Stomach smooth muscle (tissue), 2 donors: ENCODE data around the gene ERFE.

ENCODE experiments used
- H3K27ac ChIP-seq: one replicate; pipeline ENCODE4 v1.7.0; 2013; ENCODE audit warnings: mild to moderate bottlenecking, low read length, inconsistent platforms
- H3K27me3 ChIP-seq, 2 donors: one replicate each; pipeline ENCODE4 v1.7.0; 2013; ENCODE audit warnings: low read length in 2 of 2; ENCODE audit not compliant: insufficient read depth in 2 of 2, control insufficient read depth in 1 of 2
- H3K36me3 ChIP-seq, 2 donors: one replicate each; pipeline ENCODE4 v1.7.0; 2013; ENCODE audit warnings: low read length in 2 of 2; ENCODE audit not compliant: control insufficient read depth in 2 of 2, insufficient read depth in 2 of 2
- H3K4me1 ChIP-seq: one replicate; pipeline ENCODE4 v1.7.0; 2013; ENCODE audit warnings: low read length; ENCODE audit not compliant: control insufficient read depth, insufficient read depth
- H3K4me3 ChIP-seq, 2 donors: one replicate each; pipeline ENCODE4 v1.7.0; 2013; ENCODE audit warnings: low read length in 2 of 2
- H3K9ac ChIP-seq, 2 donors: one replicate each; pipeline ENCODE4 v1.7.0; 2013; ENCODE audit warnings: low read length in 2 of 2, mild to moderate bottlenecking in 1 of 2
- H3K9me3 ChIP-seq, 2 donors: one replicate each; pipeline ENCODE4 v1.7.0; 2013; ENCODE audit warnings: low read length in 2 of 2; ENCODE audit not compliant: control insufficient read depth in 2 of 2
- donor health status: healthy.
- donor health status: Pancreatic carcinoma.

Gene ERFE

GRCh38 chr2:238121511-238122286 lies 37.1 kb upstream of the ERFE start:
- Histone ChIP-seq H3K4me1 (peaks cover 4% of the 10 kb centered on the region), H3K4me3 (no peak overlapping the region), H3K9me3 (no peaks in the 10 kb centered on the region), H3K9ac (no peak overlapping the region), H3K27ac (no peak overlapping the region), H3K36me3 (no peaks in the 10 kb centered on the region), H3K27me3 (peaks cover 0 to 11% of the 10 kb centered on the region in 2 donors)

- no peak overlapping the region for H3K9ac ChIP-seq
- peaks cover 8% of the 10 kb centered on the region for H3K4me1 ChIP-seq
- no peak overlapping the region for H3K27ac ChIP-seq
- no peaks in the 10 kb centered on the region for H3K9me3 ChIP-seq
- no peak overlapping the region for H3K4me3 ChIP-seq
- peaks cover 0 to 3% of the 10 kb centered on the region in 2 donors for H3K27me3 ChIP-seq
- H3K36me3 ChIP-seq = no peaks in the 10 kb centered on the region
These were observed 36.2 kb upstream of the ERFE start for GRCh38 chr2:238122287-238123217.

GRCh38 chr2:238123218-238123971 lies 35.4 kb upstream of the ERFE start:
- H3K27ac ChIP-seq = no peak overlapping the region
- no peaks in the 10 kb centered on the region for H3K36me3 ChIP-seq
- H3K27me3 ChIP-seq = peaks cover 0 to 2% of the 10 kb centered on the region in 2 donors
- no peaks in the 10 kb centered on the region for H3K9me3 ChIP-seq
- H3K9ac ChIP-seq = no peak overlapping the region
- peaks cover 8% of the 10 kb centered on the region for H3K4me1 ChIP-seq
- H3K4me3 ChIP-seq = no peak overlapping the region

GRCh38 chr2:238123991-238124470 lies 34.7 kb upstream of the ERFE start:
- no peaks in the 10 kb centered on the region for H3K36me3 ChIP-seq
- H3K4me3 ChIP-seq = no peak overlapping the region
- H3K4me1 ChIP-seq = peaks cover 8% of the 10 kb centered on the region
- H3K9ac ChIP-seq = no peak overlapping the region
- H3K27ac ChIP-seq = no peak overlapping the region
- H3K27me3 ChIP-seq = peaks cover 0 to 2% of the 10 kb centered on the region in 2 donors
- no peaks in the 10 kb centered on the region for H3K9me3 ChIP-seq

GRCh38 chr2:238124488-238125126 lies 34.2 kb upstream of the ERFE start:
- Histone ChIP-seq H3K4me1 (peaks cover 8% of the 10 kb centered on the region), H3K9ac (no peak overlapping the region), H3K9me3 (no peaks in the 10 kb centered on the region), H3K4me3 (no peak overlapping the region), H3K27ac (no peak overlapping the region), H3K27me3 (peaks cover 0 to 2% of the 10 kb centered on the region in 2 donors), H3K36me3 (no peaks in the 10 kb centered on the region)

GRCh38 chr2:238125127-238125885 lies 33.5 kb upstream of the ERFE start:
- Histone ChIP-seq H3K36me3 (no peaks in the 10 kb centered on the region), H3K4me3 (no peak overlapping the region), H3K9me3 (no peaks in the 10 kb centered on the region), H3K9ac (no peak overlapping the region), H3K27ac (no peak overlapping the region), H3K27me3 (peaks cover 0 to 2% of the 10 kb centered on the region in 2 donors), H3K4me1 (peaks cover 6% of the 10 kb centered on the region)

- H3K9ac ChIP-seq = peak overlapping the region in 1 of 2 donors; percentile 13
These were observed 32.4 kb upstream of the ERFE start for GRCh38 chr2:238126338-238126737.

GRCh38 chr2:238126775-238127164 lies 32.0 kb upstream of the ERFE start:
- peaks cover 0 to 2% of the 10 kb centered on the region in 2 donors for H3K27me3 ChIP-seq
- no peak overlapping the region for H3K27ac ChIP-seq
- H3K36me3 ChIP-seq = no peaks in the 10 kb centered on the region
- H3K9me3 ChIP-seq = no peaks in the 10 kb centered on the region
- peaks cover 6% of the 10 kb centered on the region for H3K4me1 ChIP-seq
- peak overlapping the region in 1 of 2 donors; percentile 58 for H3K9ac ChIP-seq
- peak overlapping the region in 1 of 2 donors; percentile 44 for H3K4me3 ChIP-seq

More at GRCh38 chr2:238126338-238126737, 32.4 kb upstream of the ERFE start:
- Histone ChIP-seq H3K27me3 (peaks cover 0 to 2% of the 10 kb centered on the region in 2 donors), H3K4me1 (peaks cover 6% of the 10 kb centered on the region), H3K36me3 (no peaks in the 10 kb centered on the region), H3K9me3 (no peaks in the 10 kb centered on the region), H3K4me3 (no peak overlapping the region), H3K27ac (no peak overlapping the region)

- H3K27ac ChIP-seq = no peak overlapping the region
These were observed 31.4 kb upstream of the ERFE start for GRCh38 chr2:238127165-238128060.

More at GRCh38 chr2:238127165-238128060, 31.4 kb upstream of the ERFE start:
- no peaks in the 10 kb centered on the region for H3K36me3 ChIP-seq
- peak overlapping the region in 1 of 2 donors; percentile 58 for H3K9ac ChIP-seq
- H3K9me3 ChIP-seq = no peaks in the 10 kb centered on the region
- H3K4me1 ChIP-seq = peaks cover 6% of the 10 kb centered on the region
- H3K4me3 ChIP-seq = peak overlapping the region in 1 of 2 donors; percentile 44
- peaks cover 0 to 2% of the 10 kb centered on the region in 2 donors for H3K27me3 ChIP-seq
